Measurements from ENCODE around the gene UBAP1L. TPM values are rescaled to one million over a fixed set of nuclear protein-coding genes. Genes with fewer than 3 reads are reported as not detected.

Gene UBAP1L
- total RNA-seq, 1 donor from 2014 or later, result 1.8 TPM

- intact Hi-C loops (cut with micrococcal nuclease), result no loop called here
- H3K4me3 ChIP-seq, result peak overlapping the region; percentile 72
Measured at GRCh38 chr15:65068403-65068788, 46.6 kb downstream of the UBAP1L start.

DNA sequence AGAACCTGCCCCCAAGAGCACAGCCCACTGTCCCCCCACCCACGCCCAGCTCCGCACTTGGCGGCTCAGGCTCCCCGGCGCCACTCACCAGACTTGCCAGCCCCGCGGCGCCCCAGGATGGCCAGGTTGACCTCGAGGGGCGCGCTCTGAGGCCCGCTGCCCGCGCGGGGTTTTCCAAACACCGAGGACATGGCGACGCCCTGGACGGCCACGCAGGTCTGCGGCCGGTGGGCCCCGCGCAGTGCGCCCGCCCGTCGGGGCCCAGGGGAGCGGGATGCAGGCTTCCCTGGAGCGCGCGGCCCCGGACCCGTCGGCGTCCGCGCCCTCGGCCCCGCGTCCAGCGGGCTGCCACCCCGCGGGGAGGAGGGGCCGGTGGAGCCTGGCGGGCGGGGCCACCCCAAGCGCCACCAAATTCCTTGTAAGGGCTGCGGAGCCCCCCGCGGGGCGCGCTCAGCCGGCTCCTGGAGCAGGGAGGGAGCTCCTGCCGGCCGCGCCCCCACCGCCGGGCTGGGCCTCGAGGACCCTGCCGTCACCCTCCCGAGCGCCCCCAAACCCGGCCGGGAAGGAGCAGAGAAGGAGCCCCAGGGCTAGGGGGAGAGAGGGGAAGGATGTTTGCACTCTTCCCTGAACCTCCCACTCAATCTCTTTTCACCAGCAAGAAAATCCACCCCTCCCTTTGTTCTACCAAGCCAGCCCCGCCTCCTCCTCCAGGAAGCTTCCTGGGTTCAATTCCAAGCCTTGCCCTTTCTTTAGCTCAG is 47.2 kb downstream of the UBAP1L start, which contains the start of gene RASL12:
RASL12 (minus strand) TSS at position 347 of the 758 bp plus-strand sequence; CDS start at position 191, 156 bp downstream.
- no peaks in the 10 kb centered on the region for H3K9me3 ChIP-seq (replicated peaks)
- intact Hi-C loops (cut with micrococcal nuclease), result no loop called here
- H3K27ac ChIP-seq (replicated peaks), result peak within 1 kb of the TSS; percentile 89
- H3K27me3 ChIP-seq (ENCODE audit: low read depth), result peaks cover 21% of the 10 kb centered on the region
- peaks cover 90% of the 10 kb centered on the region for H3K4me1 ChIP-seq
- H3K4me3 ChIP-seq, result peak within 1 kb of the TSS; percentile 72
- no peaks in the 10 kb centered on the region for H3K36me3 ChIP-seq
- peak; percentile 52 for DNase-seq
- TF ChIP-seq, protein P1, sequence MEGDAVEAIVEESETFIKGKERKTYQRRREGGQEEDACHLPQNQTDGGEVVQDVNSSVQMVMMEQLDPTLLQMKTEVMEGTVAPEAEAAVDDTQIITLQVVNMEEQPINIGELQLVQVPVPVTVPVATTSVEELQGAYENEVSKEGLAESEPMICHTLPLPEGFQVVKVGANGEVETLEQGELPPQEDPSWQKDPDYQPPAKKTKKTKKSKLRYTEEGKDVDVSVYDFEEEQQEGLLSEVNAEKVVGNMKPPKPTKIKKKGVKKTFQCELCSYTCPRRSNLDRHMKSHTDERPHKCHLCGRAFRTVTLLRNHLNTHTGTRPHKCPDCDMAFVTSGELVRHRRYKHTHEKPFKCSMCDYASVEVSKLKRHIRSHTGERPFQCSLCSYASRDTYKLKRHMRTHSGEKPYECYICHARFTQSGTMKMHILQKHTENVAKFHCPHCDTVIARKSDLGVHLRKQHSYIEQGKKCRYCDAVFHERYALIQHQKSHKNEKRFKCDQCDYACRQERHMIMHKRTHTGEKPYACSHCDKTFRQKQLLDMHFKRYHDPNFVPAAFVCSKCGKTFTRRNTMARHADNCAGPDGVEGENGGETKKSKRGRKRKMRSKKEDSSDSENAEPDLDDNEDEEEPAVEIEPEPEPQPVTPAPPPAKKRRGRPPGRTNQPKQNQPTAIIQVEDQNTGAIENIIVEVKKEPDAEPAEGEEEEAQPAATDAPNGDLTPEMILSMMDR (IDR thresholded peaks at IDR 0.05; ENCODE audit: borderline replicate concordance), result no peak

More at GRCh38 chr15:65068403-65068788, 46.6 kb downstream of the UBAP1L start:
- H3K9me3 ChIP-seq (replicated peaks), result no peaks in the 10 kb centered on the region
- H3K27ac ChIP-seq (replicated peaks), result peak overlapping the region; percentile 89
- no peaks in the 10 kb centered on the region for H3K36me3 ChIP-seq
- TF ChIP-seq, protein P1 (IDR thresholded peaks at IDR 0.05; ENCODE audit: borderline replicate concordance), result no peak
- DNase-seq, result no peak
- H3K27me3 ChIP-seq (ENCODE audit: low read depth), result peaks cover 21% of the 10 kb centered on the region
- peaks cover 86% of the 10 kb centered on the region for H3K4me1 ChIP-seq

DNA sequence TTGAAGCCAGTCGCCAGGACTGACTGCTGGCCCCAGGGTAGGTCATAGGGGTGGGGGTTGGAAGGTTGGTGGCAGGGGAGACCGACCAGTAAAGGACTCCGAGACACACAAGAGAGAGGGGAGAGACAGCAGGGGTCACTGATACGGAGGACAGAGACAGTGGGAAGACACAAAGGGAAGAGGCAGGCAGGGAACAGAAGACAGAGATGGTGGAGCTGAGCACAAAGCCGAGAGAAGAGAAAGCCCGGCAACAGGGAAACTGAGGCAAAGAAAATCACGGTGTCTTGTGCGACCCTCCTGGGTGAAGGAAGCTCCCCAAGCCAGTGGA is 47.7 kb downstream of the UBAP1L start:
- Histone ChIP-seq H3K27me3 (ENCODE audit: low read depth) (peaks cover 21% of the 10 kb centered on the region), H3K4me3 (peak overlapping the region; percentile 72), H3K27ac (replicated peaks) (peak overlapping the region; percentile 89), H3K36me3 (no peaks in the 10 kb centered on the region), H3K9me3 (replicated peaks) (no peaks in the 10 kb centered on the region), H3K4me1 (peaks cover 90% of the 10 kb centered on the region)
- TF ChIP-seq, protein P1 (IDR thresholded peaks at IDR 0.05; ENCODE audit: borderline replicate concordance), result no peak
- intact Hi-C loops (cut with micrococcal nuclease), result no loop called here
- DNase-seq, result no peak

- peaks cover 88% of the 10 kb centered on the region for H3K4me1 ChIP-seq
- H3K9me3 ChIP-seq (replicated peaks), result no peaks in the 10 kb centered on the region
- peaks cover 21% of the 10 kb centered on the region for H3K27me3 ChIP-seq (ENCODE audit: low read depth)
- peak; percentile 57 for DNase-seq
- no peaks in the 10 kb centered on the region for H3K36me3 ChIP-seq
- TF ChIP-seq, protein P1 (IDR thresholded peaks at IDR 0.05; ENCODE audit: borderline replicate concordance), result no peak
- intact Hi-C loops (cut with micrococcal nuclease), result no loop called here
- H3K27ac ChIP-seq (replicated peaks), result peak overlapping the region; percentile 89
- H3K4me3 ChIP-seq, result peak overlapping the region; percentile 72
Measured at GRCh38 chr15:65066635-65067316, 48.2 kb downstream of the UBAP1L start.

DNA sequence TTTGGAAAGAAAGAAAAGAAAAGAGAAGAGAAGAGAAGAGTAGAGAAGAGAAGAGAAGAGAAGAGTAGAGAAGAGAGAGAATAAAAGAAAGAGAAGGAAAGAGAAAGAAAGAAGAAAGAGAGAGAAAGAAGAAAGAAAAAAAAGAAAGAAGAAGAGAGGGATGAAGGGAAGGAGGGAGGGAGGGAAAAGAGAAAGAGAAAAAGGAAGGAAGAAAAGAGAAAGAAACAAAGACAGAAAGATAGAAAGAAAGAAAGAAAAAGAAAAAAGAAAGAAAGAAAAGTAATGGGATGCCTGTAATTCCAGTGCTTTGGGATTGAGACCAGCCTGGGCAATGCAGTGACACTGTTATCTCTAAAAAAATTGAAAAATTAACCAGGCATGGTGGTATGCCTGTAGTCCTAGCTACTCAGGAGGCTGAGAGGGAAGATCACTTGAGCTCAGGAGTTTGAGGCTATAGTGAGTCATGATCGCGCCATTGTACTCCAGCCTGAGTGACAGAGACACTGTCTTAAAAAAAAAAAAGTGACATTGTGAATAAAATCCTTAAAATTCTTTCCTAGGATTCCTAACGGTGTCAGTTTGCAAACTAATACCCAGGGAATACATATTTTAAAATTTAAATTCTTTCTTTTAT is 48.9 kb downstream of the UBAP1L start:
- TF ChIP-seq, protein P1 (IDR thresholded peaks at IDR 0.05; ENCODE audit: borderline replicate concordance), result no peak
- Histone ChIP-seq H3K27ac (replicated peaks) (peak overlapping the region; percentile 89), H3K9me3 (replicated peaks) (no peaks in the 10 kb centered on the region), H3K4me3 (peak overlapping the region; percentile 72), H3K36me3 (no peaks in the 10 kb centered on the region), H3K27me3 (ENCODE audit: low read depth) (peaks cover 21% of the 10 kb centered on the region), H3K4me1 (peaks cover 88% of the 10 kb centered on the region)
- DNase-seq, result no peak
- intact Hi-C loops (cut with micrococcal nuclease), result no loop called here

Measured in left ventricle myocardium inferior (tissue), 1 donor.